Right forelimb (tissue), 1 donor: ENCODE results near the gene ARHGEF12.

Experiments used
- DNase-seq: peaks from one replicate; pipeline ENCODE4 v3.0.0-alpha.2; 2018

ARHGEF12 gene

DNA sequence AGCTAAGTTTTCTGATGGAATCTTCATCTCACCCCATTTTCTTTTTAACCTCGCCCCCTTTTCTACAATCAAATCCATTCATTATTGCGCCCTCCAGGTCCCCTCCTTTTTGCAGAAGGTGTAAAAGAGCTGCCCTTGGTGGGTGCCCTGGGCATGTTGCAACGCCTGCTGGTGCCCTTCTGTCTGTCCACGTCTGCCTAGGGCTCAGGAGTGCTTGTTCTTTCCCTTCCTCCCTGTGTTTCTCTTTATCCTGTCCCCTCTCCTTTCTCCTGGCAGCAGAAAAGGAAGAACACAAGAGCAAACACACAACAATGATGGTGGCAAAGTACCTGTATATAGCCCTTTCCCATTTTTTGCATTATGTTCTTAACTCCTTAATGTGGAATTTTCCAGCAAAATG, 17.3 kb upstream of the ARHGEF12 start:
- no peak for DNase-seq

- DNase-seq, result peak; percentile 86
Observed at GRCh38 chr11:120324932-120325810, 11.0 kb upstream of the ARHGEF12 start, which contains the start of gene TLCD5. TLCD5 (plus strand) TSS chr11:120325299; CDS start chr11:120327442, 2,143 bp downstream.

GRCh38 chr11:120326228-120326627, 10.0 kb upstream of the ARHGEF12 start:
- DNase-seq, result no peak

GRCh38 chr11:120326845-120327281, 9.3 kb upstream of the ARHGEF12 start:
- DNase-seq, result no peak

GRCh38 chr11:120327311-120327710, 8.9 kb upstream of the ARHGEF12 start:
- no peak for DNase-seq

GRCh38 chr11:120329556-120329955, 6.7 kb upstream of the ARHGEF12 start:
- no peak for DNase-seq

GRCh38 chr11:120330045-120330444, 6.2 kb upstream of the ARHGEF12 start:
- DNase-seq, result no peak

DNA sequence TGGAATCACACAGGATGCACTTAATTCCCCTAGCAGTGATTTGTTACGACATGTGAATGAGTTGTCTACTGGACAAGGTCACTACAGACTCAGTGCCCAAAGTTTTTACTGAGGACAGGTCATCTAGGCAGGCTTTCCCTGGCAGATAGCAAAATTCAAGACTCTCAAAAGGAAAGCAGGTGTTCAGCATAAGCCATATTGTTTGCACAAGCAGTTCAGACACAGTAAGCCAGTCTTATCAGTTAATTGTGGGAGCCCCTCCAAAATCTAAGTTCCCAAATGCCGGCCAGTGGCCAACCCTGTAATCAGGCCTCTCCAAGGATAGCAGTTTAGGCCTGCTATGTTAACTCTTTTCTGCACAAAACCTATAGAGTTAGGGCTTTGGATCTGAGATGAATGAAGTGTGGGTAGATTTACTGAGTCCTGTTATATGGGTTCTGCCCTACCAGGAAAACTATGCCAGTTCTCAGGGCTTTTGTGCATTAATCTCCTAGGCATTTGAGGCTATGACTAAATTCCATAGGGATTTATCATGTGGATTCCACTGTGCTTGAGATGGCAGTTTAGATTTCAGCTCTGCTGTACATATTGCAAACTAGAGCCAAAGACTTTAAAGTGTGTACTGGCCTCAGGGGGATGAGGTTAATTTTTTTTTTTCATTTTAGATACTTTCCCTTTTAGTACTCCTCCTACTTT, 4.8 kb upstream of the ARHGEF12 start:
- DNase-seq, result no peak

GRCh38 chr11:120332822-120333716, 3.1 kb upstream of the ARHGEF12 start:
- no peak for DNase-seq

GRCh38 chr11:120333801-120334200, 2.4 kb upstream of the ARHGEF12 start:
- no peak for DNase-seq

DNA sequence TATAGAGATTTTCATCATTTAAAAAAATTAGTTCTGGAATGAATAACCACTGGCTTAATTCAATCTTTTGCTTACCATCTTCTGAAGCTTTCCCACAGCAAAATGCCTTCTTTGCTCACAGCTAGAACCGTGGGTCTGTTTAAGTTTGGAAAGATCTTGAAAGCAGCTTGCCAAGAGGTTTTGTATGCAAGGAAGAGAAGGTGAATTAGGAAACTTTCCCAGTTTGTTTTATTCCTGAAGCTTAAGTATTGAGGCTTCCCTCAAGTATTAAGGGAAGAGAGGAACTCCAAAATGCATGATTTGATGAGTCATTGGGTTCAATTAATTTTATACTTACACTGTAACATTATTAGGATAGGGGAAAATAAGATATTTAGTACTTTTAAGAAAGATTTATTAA, 1.9 kb upstream of the ARHGEF12 start:
- no peak for DNase-seq

DNA sequence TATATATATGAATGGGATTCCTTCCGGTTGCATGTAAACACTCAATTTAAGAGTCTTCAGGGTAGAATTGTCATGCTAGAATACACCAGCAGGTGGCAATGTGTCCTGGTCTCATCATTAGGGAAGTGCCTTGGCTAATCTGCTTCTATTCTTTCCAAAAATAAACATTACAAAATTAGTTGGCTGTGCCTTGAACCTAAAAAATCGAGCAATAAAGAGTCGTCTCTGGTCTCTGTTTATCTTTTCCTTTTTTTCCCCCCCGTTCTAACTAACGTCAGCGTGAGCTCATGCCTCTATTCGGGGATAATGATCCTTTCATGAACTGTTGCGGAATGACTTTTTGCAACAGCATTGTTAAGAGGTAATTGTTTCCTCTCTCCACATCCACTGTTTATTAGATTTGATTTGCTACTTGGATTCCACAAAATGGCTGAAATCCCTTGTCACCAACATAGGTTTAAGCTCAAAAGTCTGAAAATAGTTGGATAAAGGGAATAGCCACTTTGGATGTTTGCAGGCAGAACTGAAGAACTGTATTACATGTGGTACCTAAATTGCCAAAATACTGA, 1.2 kb upstream of the ARHGEF12 start:
- DNase-seq, result peak; percentile 53

GRCh38 chr11:120335556-120335907, 681 bp upstream of the ARHGEF12 start:
- DNase-seq, result no peak

- DNase-seq, result peak; percentile 76
Observed at GRCh38 chr11:120336641-120337354, 585 bp downstream of the ARHGEF12 start.

DNA sequence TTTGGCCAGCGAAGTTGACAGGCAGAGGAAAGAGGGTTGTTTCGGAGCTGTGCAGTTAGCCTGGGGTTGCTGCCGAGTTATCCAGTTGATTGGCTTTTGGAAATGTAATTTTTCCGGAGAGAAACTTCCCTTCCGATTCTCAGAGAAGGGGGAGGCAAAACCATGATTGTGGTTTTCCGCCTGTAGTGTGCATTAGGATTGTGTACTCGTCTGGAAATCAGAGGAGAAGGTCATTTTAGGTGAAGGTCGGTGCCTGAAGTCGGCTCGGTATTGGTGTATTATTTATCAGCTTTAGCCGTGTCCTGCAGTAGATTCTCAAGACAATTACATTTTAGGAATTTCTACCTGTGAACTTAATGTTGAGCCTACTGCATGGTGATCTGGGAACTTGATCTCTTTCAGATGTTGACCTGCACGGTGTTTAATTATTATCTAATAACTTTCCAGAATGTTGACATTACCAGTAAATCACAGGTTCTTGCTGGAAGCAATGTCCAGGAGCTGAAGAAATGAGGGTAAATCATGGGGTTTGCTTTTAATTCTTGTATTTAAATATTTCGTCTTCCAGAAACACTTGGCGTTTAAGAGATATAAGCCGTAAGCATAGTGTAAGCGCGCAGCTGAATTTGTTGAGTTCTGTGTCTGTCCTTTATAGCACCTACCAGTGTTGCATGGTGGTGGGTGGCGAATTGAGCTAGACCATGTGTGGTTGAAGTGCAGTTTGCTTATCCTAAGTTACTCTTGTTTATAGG, 1.3 kb downstream of the ARHGEF12 start:
- DNase-seq, result no peak

DNA sequence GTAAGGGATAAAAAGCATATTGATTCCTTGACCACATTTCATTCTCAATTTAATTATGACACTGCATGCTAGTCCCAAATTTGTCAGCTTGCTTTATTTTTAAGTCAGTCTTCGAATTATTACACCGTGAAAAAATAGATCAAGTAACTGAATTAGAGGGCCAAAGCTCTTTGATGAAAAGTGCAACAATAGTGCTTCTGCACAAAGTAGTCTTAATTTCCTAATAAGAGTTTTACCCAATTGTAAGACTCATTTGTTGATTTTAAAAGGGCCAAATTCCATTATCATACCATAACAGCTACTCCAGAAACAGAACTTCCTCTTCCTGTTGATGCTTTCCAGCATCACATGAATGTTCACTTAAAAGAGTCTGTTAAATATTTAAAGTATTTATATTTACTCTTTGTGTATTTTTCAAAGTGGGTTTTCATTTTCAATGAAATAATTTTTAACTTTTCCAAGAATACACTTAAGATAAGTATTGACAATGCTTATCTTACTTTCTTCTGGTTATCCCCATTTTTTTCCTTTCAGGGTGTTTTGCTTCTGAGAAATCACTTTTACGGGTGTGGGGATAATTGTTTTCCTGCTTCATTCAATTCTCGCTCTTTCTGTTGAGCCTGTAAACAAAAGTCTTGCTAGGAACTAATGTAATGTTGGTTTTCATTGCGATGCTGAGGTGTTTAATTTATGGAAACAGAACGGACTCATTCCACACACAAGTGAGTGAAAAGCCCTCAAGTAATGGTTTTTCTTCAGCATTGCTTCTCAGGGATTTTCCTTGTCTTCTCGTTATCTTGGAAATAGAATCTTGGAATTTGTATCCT, 2.1 kb downstream of the ARHGEF12 start:
- DNase-seq, result no peak

DNA sequence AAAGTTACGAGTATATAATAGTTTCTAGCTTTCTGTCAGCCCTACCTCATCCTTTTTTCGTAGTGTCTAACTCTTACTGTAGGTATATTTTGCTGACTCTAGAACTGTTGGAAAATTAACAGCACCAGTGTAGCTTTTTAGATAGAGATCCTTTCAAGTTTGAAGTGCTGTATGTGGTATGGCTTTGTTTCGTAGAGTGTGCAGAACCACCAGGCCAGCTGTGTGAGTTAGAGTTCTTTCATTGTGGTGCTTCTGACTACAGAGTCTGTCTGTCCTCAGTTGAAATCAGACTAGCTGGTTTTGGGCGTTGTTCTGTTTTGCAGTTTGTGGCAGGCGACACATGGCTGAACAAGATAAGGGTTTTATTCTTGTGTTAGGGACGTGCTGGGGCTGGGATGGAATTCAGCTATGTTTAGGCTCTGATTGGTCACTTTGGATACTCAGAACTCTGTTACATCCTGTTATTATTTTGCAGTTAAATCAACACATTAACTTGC, 3.2 kb downstream of the ARHGEF12 start:
- DNase-seq, result no peak

DNA sequence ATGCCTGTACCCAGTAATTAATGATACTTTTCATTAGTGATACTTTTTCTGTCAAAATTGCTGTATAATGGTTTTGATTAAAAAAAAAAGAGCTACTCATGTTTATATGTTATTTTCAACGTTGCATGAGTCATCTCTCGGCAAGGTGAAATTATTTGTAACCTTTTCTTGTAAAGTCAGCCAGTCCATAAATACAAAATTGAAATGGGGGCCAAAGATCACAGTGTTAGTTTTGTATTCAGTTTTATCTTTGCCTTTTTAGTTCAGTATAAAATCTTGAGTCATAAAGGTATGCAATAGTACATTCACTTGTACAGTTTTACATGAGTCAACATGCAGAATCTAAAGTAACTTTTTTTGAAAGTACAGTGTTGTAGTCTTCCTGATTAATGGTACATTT, 4.3 kb downstream of the ARHGEF12 start:
- no peak for DNase-seq

DNA sequence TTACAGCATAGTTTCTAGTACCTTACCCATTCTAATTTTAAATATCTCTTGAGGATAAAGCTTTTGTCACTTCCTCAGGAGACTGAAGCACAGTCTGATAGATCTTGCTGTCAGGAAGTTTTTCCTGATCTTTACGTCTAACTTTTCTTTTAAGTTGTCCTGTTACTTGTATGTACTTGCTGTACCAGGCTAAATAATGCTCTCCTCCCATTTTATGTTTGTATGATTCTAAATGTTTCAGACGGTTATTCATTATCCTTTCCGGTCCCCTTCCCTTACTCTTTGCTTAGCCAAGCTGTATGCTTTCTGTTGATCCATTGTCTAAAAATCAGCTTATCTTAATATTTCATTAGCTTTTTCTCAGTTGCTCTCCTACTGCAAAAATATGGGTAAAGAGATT, 6.0 kb downstream of the ARHGEF12 start:
- DNase-seq, result no peak

DNA sequence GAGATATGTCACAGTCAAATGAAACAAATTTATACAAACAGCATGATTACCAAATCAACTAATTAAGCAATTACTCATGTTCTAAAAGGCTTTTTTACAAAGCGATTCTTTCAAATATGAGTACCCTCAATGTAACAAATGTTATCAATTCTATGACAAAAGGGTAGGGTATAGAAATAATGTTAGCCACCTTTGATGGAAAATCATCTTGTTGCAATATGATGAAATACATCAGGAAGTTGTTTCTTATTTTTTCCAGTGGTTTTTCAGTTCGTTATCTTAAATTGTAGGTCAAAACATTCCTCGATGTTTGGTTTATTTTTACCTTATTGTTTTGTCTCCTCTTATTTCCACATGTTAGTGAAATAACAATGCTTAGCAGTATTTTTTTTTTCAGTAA, 6.5 kb downstream of the ARHGEF12 start:
- no peak for DNase-seq
